Measurements from ENCODE around the gene MEF2D.

- TF ChIP-seq POLR2A (IDR thresholded peaks at IDR 0.05; ENCODE audit: low read depth, low read length) (no peak), POLR2AphosphoS5 (IDR thresholded peaks at IDR 0.05; ENCODE audit: low read depth, low read length) (no peak)
These were observed 12.6 kb upstream of the MEF2D start for GRCh38 chr1:156513185-156513584.

Data from GM12892 (cell line).